Calu3 (cell line): ENCODE data around the gene ELOVL6. TPM values are rescaled to one million over a fixed set of nuclear protein-coding genes. Genes with fewer than 3 reads are reported as not detected.

Source experiments
- BruUV-seq: library from RNA; stranded (reverse); fragments of 400-500 nt; replicated peaks from 2 replicates; lab custom pipeline; 2021; lab: Mats Ljungman, UMichigan
- CTCF ChIA-PET: fragments of 300-600 bp; sonication (Branson Sonifier 250); formaldehyde crosslinking; loops from one replicate; lab custom pipeline; 2022; ENCODE audit warnings: antibody characterized with exemption; lab: Charles Lee
- DNase-seq: peaks from one replicate; pipeline ENCODE4 v3.0.0; 2022
- H3K27ac Mint-ChIP-seq: one replicate; pipeline ENCODE4 v1.8.0; 2022; ENCODE audit warnings: mixed read lengths; ENCODE audit not compliant: unreplicated experiment
- H3K27me3 Mint-ChIP-seq: one replicate; pipeline ENCODE4 v1.8.0; 2022; ENCODE audit warnings: mixed read lengths; ENCODE audit not compliant: unreplicated experiment
- H3K36me3 Mint-ChIP-seq: one replicate; pipeline ENCODE4 v1.8.0; 2022; ENCODE audit warnings: mild to moderate bottlenecking, moderate library complexity, mixed read lengths; ENCODE audit not compliant: insufficient read depth, unreplicated experiment
- H3K4me1 Mint-ChIP-seq: one replicate; pipeline ENCODE4 v1.8.0; 2022; ENCODE audit warnings: mild to moderate bottlenecking, low read depth, mixed read lengths; ENCODE audit not compliant: unreplicated experiment
- H3K4me3 Mint-ChIP-seq: one replicate; pipeline ENCODE4 v1.8.0; 2022; ENCODE audit warnings: mild to moderate bottlenecking, low read depth, moderate library complexity, mixed read lengths; ENCODE audit not compliant: unreplicated experiment
- H3K9me3 Mint-ChIP-seq: one replicate; pipeline ENCODE4 v1.8.0; 2022; ENCODE audit warnings: low read depth, mixed read lengths; ENCODE audit not compliant: unreplicated experiment
- CTCF ChIP-seq: fragments of 200-600 bp; IDR thresholded peaks from one replicate; pipeline ENCODE4 v1.8.0; 2022; ENCODE audit warnings: antibody characterized with exemption; ENCODE audit not compliant: unreplicated experiment
- intact Hi-C: fragments of 100-400 bp; cut with micrococcal nuclease; formaldehyde crosslinking; loops from one replicate; pipeline ENCODE4 v1.10.0; 2022; ENCODE audit not compliant: unreplicated experiment
- total RNA-seq: library from RNA; stranded (reverse); gene quantifications from 2 replicates; pipeline ENCODE4 v1.2.3, GENCODE V29; 2022

ELOVL6 gene
- total RNA-seq, 1 experiment from 2014 or later: 26.1 TPM

GRCh38 chr4:110129544-110129943 is 68.9 kb downstream of the ELOVL6 start:
- BruUV-seq: no TSS peak
- Mint-ChIP-seq H3K4me3 (no peak overlapping the region), H3K9me3 (no peaks in the 10 kb centered on the region), H3K36me3 (no peaks in the 10 kb centered on the region), H3K27me3 (no peaks in the 10 kb centered on the region), H3K27ac (no peak overlapping the region), H3K4me1 (peaks cover 32% of the 10 kb centered on the region)
- no peak for DNase-seq
- intact Hi-C loops: no loop called here
- CTCF ChIA-PET: interaction anchor here (0.6 kb wide), 1 partner anchor 156 kb away, joined by 6 read pairs; no protein-coding TSS in a partner anchor
- no peak for TF ChIP-seq CTCF

- no TSS peak for BruUV-seq
- no peak overlapping the region for H3K27ac Mint-ChIP-seq
- peaks cover 22% of the 10 kb centered on the region for H3K4me1 Mint-ChIP-seq
- no peak for DNase-seq
- TF ChIP-seq CTCF: no peak
- no peaks in the 10 kb centered on the region for H3K9me3 Mint-ChIP-seq
- CTCF ChIA-PET: no interaction called here
- intact Hi-C loops: no loop called here
- no peaks in the 10 kb centered on the region for H3K36me3 Mint-ChIP-seq
- no peak overlapping the region for H3K4me3 Mint-ChIP-seq
- H3K27me3 Mint-ChIP-seq: no peaks in the 10 kb centered on the region
Observed at GRCh38 chr4:110128472-110128919, 69.9 kb downstream of the ELOVL6 start.

- no TSS peak for BruUV-seq
- intact Hi-C loops: no loop called here
- no peaks in the 10 kb centered on the region for H3K27me3 Mint-ChIP-seq
- H3K27ac Mint-ChIP-seq: no peak overlapping the region
- no peak for DNase-seq
- CTCF ChIA-PET: no interaction called here
- no peaks in the 10 kb centered on the region for H3K9me3 Mint-ChIP-seq
- peaks cover 17% of the 10 kb centered on the region for H3K4me1 Mint-ChIP-seq
- H3K36me3 Mint-ChIP-seq: no peaks in the 10 kb centered on the region
- H3K4me3 Mint-ChIP-seq: no peak overlapping the region
- TF ChIP-seq CTCF: no peak
Observed at GRCh38 chr4:110128029-110128428, 70.4 kb downstream of the ELOVL6 start.

GRCh38 chr4:110124711-110125110 is 73.7 kb downstream of the ELOVL6 start:
- no peak overlapping the region for H3K4me3 Mint-ChIP-seq
- TF ChIP-seq CTCF: no peak
- intact Hi-C loops: no loop called here
- no peaks in the 10 kb centered on the region for H3K27me3 Mint-ChIP-seq
- H3K27ac Mint-ChIP-seq: no peak overlapping the region
- DNase-seq: no peak
- BruUV-seq: no TSS peak
- H3K4me1 Mint-ChIP-seq: no peaks in the 10 kb centered on the region
- H3K36me3 Mint-ChIP-seq: no peaks in the 10 kb centered on the region
- no peaks in the 10 kb centered on the region for H3K9me3 Mint-ChIP-seq
- CTCF ChIA-PET: no interaction called here
